Lung (tissue), 12 donors: Measurements from ENCODE around the gene CENPL. TPM values are rescaled to one million over a fixed set of nuclear protein-coding genes. Genes with fewer than 3 reads are reported as not detected.
"Not testable (repeated sequence)": the region's sequence is repeated elsewhere in the genome, so short reads cannot be mapped to it uniquely, and the experiment has no call there.

Experiments
- ATAC-seq: fragments of 200-7000 bp; cut with Tn5 transposase; one replicate; pipeline ENCODE4 v1.9.1; 2020; ENCODE audit warnings: moderate number of reproducible peaks; ENCODE audit not compliant: insufficient read depth, low FRiP score
- DNase-seq, 3 donors: peaks; one replicate each; pipeline ENCODE4 v3.0.0-alpha.2; 2013 to 2017
- H3K27ac ChIP-seq, 2 donors: one replicate each; pipeline ENCODE4 v1.5.1; 2013; ENCODE audit warnings: mild to moderate bottlenecking in 2 of 2, moderate library complexity in 2 of 2, control low read depth in 1 of 2, inconsistent platforms in 1 of 2, low read depth in 1 of 2, low read length in 1 of 2
- H3K27me3 ChIP-seq, 3 donors: one replicate each; pipeline ENCODE4 v1.5.1; 2013; ENCODE audit warnings: low read length in 2 of 3; ENCODE audit not compliant: control insufficient read depth in 3 of 3, insufficient read depth in 3 of 3
- H3K36me3 ChIP-seq, 4 donors: one replicate each; pipeline ENCODE4 v1.5.1; 2013; ENCODE audit warnings: low read length in 4 of 4, mild to moderate bottlenecking in 1 of 4, moderate library complexity in 1 of 4; ENCODE audit not compliant: control insufficient read depth in 4 of 4, insufficient read depth in 4 of 4
- H3K4me1 ChIP-seq, 5 donors: one replicate each; pipeline ENCODE4 v1.5.1; 2013; ENCODE audit warnings: low read length in 5 of 5, mild to moderate bottlenecking in 2 of 5, moderate library complexity in 1 of 5; ENCODE audit not compliant: control insufficient read depth in 5 of 5, insufficient read depth in 5 of 5
- H3K4me3 ChIP-seq: one replicate; pipeline ENCODE4 v1.5.1; 2013; ENCODE audit warnings: mild to moderate bottlenecking, control low read depth, moderate library complexity
- H3K9ac ChIP-seq, 2 donors: one replicate each; pipeline ENCODE4 v1.5.1; 2013; ENCODE audit warnings: low read length in 2 of 2, control low read depth in 1 of 2; ENCODE audit not compliant: insufficient read depth in 1 of 2
- H3K9me3 ChIP-seq, 4 donors: one replicate each; pipeline ENCODE4 v1.5.1; 2013; ENCODE audit warnings: low read length in 3 of 4, mild to moderate bottlenecking in 1 of 4, moderate library complexity in 1 of 4; ENCODE audit not compliant: control insufficient read depth in 4 of 4, insufficient read depth in 3 of 4
- whole genome bisulfite sequencing, 2 donors: extraction: QIAGEN DNeasy Blood & Tissue Kit; methylation state at CpG; one replicate each; pipeline ENCODE4 v1.1.7; 2013; 5-methylcytosine and 5-hydroxymethylcytosine counted together
- polyA plus RNA-seq, 2 donors: library from polyadenylated mRNA; stranded (reverse); fragments of 200-250 nt; gene quantifications; one replicate each; pipeline ENCODE4 v1.2.1, GENCODE V29; 2013
- total RNA-seq, 2 donors: library from RNA; depleted of rRNA in 1 of 2; stranded (reverse); fragments of >200 nt in 1 of 2; gene quantifications; one replicate each; pipeline ENCODE4 v1.2.1, GENCODE V29; 2014 to 2021
- TF ChIP-seq, protein P1 (sequence below): IDR thresholded peaks from 2 replicates; pipeline ENCODE4 v1.5.1; 2012; ENCODE audit warnings: mild to moderate bottlenecking; ENCODE audit errors: control extremely low read depth, extremely low read depth
- donor health status: control.
- donor health status: control.
- donor health status: Bipolar disorder and iron deficiency.
- donor health status: healthy.
- donor health status: DM: yes; HTN: yes; CAD: no.

Gene CENPL
- total and polyA plus RNA-seq, 4 donors = 1.8 to 8.5 (median 4.5) TPM

DNA sequence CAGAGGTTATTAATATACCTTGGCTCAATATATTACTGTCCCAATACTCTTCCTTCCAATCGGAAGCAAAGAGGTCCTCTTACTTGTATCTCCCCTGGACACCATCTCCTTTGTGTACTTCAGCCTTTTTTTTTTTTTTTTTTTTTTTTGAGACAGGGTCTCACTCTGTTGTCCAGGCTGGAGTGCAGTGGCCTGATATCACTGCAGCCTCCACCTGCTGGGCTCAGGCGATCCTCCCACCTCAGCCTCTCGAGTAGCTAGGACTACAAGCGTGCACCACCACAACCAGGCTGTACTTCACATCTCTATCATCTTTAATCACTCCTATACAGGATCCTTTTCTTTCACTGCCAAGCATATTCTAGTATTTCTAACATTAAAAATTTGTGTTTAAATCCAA is 3.0 kb downstream of the CENPL start:
- H3K36me3 ChIP-seq = peaks cover 0 to 9% (median 4%) of the 10 kb centered on the region in 4 donors
- no peaks in the 10 kb centered on the region for H3K9me3 ChIP-seq
- H3K27ac ChIP-seq = no peak overlapping the region
- TF ChIP-seq, protein P1, sequence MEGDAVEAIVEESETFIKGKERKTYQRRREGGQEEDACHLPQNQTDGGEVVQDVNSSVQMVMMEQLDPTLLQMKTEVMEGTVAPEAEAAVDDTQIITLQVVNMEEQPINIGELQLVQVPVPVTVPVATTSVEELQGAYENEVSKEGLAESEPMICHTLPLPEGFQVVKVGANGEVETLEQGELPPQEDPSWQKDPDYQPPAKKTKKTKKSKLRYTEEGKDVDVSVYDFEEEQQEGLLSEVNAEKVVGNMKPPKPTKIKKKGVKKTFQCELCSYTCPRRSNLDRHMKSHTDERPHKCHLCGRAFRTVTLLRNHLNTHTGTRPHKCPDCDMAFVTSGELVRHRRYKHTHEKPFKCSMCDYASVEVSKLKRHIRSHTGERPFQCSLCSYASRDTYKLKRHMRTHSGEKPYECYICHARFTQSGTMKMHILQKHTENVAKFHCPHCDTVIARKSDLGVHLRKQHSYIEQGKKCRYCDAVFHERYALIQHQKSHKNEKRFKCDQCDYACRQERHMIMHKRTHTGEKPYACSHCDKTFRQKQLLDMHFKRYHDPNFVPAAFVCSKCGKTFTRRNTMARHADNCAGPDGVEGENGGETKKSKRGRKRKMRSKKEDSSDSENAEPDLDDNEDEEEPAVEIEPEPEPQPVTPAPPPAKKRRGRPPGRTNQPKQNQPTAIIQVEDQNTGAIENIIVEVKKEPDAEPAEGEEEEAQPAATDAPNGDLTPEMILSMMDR = no peak
- peaks cover 0 to 15% (median 6%) of the 10 kb centered on the region in 5 donors for H3K4me1 ChIP-seq
- no peak for DNase-seq
- 95 to 96% methylated on average over 4 of the region's 4 CpGs for WGBS, 2 donors
- no peak for ATAC-seq
- H3K27me3 ChIP-seq = no peaks in the 10 kb centered on the region
- H3K9ac ChIP-seq = no peak overlapping the region
- H3K4me3 ChIP-seq = no peak overlapping the region

DNA sequence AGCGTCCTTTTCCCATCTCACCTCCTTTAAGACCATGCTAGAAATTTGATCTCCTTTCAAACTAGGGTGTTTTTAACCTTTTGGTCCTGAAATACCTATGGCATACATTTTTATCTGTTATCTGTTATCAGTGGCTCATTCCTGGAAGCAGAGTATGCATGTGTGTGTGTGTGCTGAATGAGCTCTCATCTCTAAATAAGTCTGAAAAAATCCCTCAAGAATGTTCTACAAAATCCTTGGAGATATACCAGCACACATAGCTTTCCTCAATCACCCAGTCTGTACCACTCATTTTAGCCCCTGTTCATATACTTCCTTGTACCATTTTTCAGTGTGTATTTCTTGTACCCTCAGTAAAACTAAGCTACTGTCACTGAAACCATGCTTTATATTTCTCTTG is 6.2 kb downstream of the CENPL start:
- H3K4me1 ChIP-seq = peaks cover 0 to 11% (median 4%) of the 10 kb centered on the region in 5 donors
- no peak overlapping the region for H3K9ac ChIP-seq
- 80 to 88% methylated on average over 1 of the region's 1 CpG for WGBS, 2 donors
- no peak overlapping the region for H3K27ac ChIP-seq
- TF ChIP-seq, protein P1 = no peak
- DNase-seq (no peak), ATAC-seq (no peak)
- H3K27me3 ChIP-seq = no peaks in the 10 kb centered on the region
- H3K4me3 ChIP-seq = no peak overlapping the region
- peaks cover 0 to 9% (median 2%) of the 10 kb centered on the region in 4 donors for H3K36me3 ChIP-seq
- no peaks in the 10 kb centered on the region for H3K9me3 ChIP-seq

DNA sequence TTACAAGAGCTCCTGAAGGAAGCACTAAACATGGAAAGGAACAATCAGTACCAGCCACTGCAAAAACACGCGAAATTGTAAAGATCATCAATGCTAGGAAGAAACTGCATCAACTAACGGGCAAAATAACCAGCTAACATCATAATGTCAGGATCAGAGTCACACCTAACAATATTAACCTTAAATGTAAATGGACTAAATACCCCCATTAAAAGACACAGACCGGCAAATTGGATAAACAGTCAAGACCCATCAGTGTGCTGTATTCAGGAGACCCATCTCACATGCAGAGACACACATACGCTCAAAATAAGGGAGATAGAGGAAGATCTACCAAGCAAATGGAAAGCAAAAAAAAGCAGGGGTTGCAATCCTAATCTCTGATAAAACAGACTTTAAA is 11.0 kb downstream of the CENPL start:
- WGBS, 2 donors = 96 to 99% methylated on average over 5 of the region's 5 CpGs
- not testable (repeated sequence) for ATAC-seq, H3K9me3 ChIP-seq, DNase-seq, H3K36me3 ChIP-seq, H3K9ac ChIP-seq, H3K27me3 ChIP-seq, H3K4me1 ChIP-seq, H3K4me3 ChIP-seq, H3K27ac ChIP-seq

GRCh38 chr1:173802961-173803360 is 21.7 kb downstream of the CENPL start:
- 97 to 99% methylated on average over 2 of the region's 2 CpGs for WGBS, 2 donors
- DNase-seq (no peak), ATAC-seq (no peak)
- Histone ChIP-seq H3K9ac (no peak overlapping the region), H3K4me3 (no peak overlapping the region), H3K27me3 (no peaks in the 10 kb centered on the region), H3K36me3 (peaks cover 1 to 21% (median 19%) of the 10 kb centered on the region in 4 donors), H3K9me3 (no peaks in the 10 kb centered on the region), H3K4me1 (no peaks in the 10 kb centered on the region), H3K27ac (no peak overlapping the region)
- TF ChIP-seq, protein P1 = no peak

DNA sequence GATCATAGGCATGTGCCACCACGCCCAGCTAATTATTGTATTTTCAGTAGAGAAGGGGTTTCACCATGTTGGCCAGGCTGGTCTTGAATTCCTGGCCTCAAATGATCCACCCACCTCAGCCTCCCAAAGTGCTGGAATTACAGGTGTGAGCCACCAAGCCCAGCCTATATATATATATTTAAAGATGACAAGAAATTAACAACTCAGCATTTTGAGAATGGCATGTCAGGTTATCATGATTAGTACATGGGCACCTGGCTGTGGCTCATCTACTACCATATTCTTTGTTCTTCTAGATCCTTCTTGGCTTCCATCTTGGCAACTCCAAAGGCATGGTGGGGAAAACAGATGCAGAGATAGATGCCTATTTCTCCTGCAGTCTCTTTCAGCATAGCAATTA is 24.7 kb downstream of the CENPL start:
- not testable (repeated sequence) for H3K27ac ChIP-seq, H3K4me1 ChIP-seq, DNase-seq, H3K4me3 ChIP-seq, H3K27me3 ChIP-seq, H3K9ac ChIP-seq, H3K9me3 ChIP-seq, ATAC-seq
- 97 to 100% methylated on average over 1 of the region's 1 CpG for WGBS, 2 donors
- H3K36me3 ChIP-seq = peaks cover 1 to 11% (median 10%) of the 10 kb centered on the region in 4 donors
